ENCODE measurements around the gene CARS2.

DNA sequence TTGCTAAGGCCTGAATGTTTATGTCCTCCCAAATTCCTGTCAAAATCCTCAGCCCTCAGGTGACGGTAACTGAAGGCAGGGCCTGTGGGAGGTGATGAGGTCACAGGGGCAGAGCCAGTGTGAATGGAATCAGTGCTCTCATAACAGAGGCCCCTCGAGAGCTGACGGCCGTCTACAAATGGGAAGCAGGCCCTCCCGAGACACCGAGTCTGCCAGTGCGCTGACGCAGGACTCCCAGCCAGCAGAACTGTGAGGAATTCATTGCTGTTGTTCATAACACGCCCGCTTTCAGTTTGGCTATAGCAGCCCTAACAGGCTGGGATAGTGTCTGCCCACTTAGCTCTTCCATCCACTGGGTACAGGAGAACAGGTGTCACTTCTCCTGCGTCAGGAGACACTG is 41.2 kb downstream of the CARS2 start:
- TF ChIP-seq EZH2 (IDR thresholded peaks at IDR 0.05) (no peak), FOXP2 (optimal IDR thresholded peaks at IDR 0.05; ENCODE audit: control extremely low read depth, extremely low read length, insufficient read depth) (no peak)

Data from SK-N-MC (cell line).